HS-27A (cell line): Measurements from ENCODE around the gene CHSY1.
"Not testable (repeated sequence)": the region's sequence is repeated elsewhere in the genome, so short reads cannot be mapped to it uniquely, and the experiment has no call there.

Experiments
- DNase-seq: peaks from one replicate; pipeline ENCODE4 v3.0.0-alpha.2; 2012; ENCODE audit warnings: low read depth, missing footprints

The CHSY1 gene

DNA sequence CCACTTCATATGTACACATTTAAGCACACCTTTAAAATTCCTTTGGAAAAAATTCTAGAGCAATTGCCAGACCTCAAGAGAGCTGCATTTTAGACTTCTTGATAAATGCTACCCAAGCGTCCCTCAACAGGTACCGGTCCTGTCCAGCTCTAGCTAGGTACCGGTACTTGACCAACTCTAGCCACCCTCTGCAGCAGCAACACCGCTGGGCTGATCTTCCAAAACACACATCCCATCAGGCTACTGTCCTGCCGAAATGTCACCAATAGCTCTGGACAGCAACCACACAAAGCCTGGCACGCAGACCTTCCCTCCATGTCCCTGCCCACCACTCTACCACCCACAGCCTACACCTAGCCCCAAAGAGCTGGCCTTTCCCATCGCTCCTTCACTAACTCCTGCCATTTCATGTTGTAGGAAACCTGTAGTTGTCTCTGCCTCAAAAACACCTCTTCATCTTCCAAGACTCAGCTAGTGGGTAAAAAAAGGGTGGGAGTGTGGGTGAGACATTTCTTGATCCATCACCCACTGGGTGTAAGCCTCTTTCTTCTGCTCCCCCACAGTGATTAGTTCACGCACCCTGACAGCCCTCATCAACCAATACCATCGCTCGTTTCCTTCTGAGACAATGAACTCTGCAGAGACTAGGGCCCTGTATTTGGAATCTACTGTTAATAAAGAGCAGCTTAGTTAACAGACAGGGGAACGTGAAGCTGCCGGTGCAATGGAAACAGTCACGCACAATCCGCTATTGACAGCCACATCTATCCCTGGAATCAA, 6.8 kb downstream of the CHSY1 start:
- DNase-seq = no peak

DNA sequence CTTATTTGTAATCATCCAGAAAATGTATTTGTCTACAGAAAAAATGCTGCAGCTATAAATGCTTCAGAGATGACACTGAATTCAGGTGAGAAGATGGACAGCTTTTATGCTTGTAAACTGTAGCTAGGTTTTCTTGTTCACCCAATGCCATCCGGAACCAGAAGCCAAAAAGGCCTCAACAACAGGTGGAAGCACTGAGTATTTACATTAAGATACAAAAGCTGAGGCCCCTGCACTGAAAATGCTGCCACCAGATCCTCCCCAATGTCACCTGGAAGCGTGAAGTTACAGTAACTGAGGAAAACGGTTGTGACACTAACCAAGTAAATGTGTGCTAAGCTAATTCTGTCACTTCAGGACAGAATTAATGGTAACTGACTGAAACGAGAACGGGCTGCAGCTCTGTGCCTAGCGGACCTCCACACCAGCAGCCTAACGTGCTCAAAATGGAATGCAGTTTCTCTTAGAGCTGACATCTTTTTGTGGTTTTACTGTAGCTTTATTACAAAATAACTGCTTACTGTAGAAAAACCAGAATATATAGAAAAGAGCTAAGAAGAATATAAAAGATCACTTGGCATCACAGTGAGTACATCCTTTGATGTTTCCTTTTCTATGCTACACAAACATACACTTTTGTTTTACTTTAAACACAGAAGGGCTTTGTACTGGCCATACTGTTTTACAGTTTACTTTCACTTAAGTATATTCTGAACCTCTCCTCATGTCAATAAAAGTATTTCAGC, 7.6 kb downstream of the CHSY1 start:
- no peak for DNase-seq

DNA sequence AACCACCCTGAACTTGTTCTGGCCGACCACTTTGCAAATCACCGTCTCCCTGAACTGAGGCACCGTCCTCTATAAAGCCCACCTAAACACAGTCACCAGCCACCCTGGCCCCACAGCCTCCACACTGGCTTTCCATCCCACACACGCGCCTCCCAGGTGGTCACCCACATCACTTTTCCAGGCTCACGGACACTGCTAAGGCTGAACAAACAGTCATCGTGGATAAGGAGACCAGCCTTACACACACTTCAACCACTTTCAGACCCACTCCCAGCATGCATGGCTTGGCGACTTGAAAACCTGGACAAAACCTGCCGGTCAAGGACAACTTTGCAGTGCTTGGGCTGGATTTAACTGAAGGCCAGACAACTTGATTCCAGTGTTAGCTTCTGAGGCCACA, 8.4 kb downstream of the CHSY1 start:
- no peak for DNase-seq

DNA sequence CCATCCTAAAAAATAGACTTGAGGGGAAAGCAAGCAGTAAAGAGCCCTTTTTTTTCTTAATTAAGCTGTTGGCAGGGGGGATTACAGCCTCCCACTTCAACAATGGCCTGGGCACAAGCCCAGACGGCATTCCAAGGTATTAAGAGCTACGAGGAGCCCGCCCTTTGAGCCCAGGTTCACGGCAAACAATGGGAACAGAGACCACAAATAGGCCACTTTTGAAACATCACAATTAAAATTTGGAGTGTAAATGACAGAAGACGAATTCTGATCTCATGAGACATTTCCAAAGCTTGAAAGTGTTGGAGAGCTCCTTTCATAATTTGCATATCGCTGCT, 8.9 kb downstream of the CHSY1 start:
- no peak for DNase-seq

DNA sequence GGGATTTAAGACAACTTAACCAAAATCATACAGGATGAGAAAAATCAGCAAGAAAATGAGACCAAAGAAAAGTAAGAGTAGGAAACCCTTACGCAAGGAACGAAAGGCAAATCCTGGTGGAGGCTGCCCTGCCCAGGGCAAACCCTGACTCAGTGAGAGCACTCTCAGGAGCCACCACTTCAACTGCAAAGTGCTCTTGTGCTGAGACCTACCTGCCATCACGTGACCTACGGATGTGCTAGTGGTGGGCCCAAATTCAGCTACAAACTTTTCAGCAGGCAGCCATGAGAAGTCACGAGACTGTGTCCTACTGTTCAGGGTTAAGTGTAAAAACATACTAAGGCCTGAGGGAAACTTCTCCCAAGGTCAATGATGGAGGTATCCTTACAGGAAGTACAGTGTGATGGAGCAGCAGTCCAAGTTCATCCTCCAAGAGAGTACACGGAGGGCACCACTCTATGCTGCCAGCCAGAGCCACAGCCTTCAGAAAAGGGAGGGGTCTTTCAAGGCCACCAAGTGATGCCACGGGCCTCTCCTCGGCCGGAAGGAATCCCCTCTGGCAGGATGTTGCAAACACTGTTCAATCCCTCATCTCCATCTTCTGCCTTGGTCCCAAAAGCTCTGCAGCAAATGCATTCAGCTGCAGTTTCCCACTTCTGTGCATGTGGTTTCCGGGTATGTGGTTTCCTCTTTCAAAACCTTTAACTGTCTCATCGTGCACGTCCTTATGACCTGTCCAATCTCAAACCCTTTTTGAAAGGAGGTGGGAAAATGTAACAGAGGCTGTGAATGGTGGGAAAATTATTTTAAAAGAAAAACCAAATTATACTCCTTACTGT, 9.5 kb downstream of the CHSY1 start:
- no peak for DNase-seq

DNA sequence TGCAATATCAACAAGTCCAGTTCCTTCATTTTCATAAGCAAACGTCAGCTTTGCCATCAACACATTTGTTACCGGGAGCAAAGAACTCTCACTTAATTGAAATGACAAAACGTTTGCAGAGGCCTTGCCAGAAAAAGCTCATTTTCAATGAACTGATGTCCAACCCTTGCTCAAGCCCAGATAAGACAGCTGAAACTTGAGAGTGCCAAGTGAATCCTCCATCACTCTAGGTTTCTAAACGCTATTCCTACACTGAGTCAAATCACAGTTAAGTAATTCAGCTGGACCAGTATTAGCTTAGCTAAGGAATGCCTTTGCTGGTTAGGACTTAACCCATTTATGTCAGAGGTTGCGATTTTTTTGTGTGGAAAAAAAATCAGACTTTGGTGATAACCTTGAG, 11.5 kb downstream of the CHSY1 start:
- no peak for DNase-seq

DNA sequence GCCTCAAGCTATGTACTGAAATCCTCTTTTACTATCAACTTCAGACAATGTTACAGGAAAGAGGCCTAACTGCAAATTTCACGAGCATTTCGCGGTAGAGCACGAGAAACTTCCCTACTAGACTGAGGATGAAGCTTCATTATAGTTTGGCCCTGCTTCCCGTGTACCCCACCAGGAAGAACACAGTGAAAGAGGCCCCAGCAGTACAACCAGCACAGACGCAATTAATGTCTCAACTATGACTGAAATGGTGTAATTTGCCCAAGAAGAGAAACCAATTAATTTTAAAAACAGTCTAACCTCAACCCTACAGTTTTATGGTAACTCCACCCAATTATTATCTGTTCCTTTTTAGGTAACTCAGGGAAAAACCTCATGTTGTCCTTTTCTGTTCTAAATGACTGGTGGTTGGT, 12.1 kb downstream of the CHSY1 start:
- no peak for DNase-seq

DNA sequence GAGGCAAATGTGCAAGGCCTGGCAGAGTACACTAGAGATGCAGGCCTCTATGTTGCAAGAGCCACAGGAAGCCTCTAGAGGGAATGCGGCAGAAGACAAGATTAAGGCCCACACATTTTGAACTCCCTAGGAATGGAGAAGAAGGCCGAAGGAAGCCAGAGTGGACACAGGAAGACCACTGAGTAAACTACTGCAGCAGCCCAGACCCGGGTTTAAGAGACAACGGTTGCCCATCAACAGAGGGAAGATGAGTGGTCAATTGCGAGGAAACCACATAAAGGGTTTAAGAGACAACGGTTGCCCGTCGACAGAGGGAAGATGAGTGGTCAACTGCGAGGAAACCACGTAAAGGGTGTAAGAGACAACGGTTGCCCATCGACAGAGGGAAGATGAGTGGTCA, 14.6 kb downstream of the CHSY1 start:
- no peak for DNase-seq

DNA sequence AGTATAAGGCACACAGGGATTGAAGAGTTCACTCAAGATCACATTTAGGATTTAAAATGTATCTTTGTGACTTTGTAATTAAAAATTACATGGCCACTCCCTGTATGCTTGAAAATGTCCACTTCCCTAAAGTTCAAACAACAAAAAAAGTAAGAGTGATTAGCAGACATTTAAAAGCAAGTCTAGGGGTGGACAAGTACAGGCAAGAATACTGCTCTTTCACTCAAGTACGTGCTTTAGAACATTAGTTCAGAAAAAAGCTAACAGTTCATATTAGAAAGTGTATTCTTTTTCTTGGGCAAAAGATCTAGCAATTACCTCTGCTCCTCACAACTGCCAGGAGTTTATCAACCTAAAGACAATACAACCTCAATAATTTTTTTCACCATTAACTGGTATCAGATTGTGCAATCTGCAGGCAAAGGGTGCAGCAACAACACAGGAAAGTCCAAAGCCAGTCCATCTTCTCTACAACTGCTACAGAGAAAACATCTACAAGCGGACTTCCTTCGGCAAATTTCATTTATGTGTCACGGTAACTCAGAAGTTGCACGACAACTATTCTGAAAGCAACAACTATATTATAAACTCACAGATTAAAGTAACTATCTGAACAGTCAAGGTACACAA, 18.1 kb downstream of the CHSY1 start:
- DNase-seq = no peak

DNA sequence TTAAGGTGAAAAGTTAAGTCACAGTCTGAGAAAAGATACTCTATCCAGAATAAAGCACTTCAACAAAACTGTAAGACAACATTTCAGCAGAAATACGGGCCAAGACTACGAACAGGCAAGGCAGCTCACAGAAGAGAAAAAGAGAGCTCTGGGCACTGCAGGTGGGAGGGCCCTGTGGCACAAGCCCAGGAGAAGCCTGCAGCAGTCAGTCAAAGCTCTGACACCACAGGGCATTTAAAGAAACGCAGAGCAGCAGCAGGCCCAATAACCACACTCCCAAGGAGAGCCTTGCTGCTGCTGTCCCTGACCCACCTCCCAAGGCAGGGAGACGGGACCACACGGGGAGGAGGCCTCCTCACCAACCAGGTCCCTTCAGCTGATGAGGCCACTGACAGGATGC, 19.2 kb downstream of the CHSY1 start:
- DNase-seq = no peak

DNA sequence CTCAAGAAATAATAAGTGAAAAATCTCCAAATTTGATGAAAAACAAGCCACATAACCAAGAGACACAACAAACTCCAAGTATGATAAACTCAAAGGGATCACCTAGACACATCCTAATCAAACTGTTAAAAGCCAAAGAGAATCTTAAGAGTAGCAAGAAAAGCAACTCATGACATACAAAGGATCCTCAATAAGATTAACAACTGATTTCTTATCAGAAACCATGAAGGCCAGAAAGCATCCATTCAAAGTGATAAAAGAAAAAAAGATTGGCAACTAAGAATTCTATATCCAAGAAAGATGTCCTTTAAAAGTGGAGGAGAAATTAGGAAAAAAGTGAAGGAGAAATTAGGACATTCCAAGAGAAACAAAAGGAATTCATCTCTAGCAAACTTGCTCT, 23.5 kb downstream of the CHSY1 start:
- no peak for DNase-seq

DNA sequence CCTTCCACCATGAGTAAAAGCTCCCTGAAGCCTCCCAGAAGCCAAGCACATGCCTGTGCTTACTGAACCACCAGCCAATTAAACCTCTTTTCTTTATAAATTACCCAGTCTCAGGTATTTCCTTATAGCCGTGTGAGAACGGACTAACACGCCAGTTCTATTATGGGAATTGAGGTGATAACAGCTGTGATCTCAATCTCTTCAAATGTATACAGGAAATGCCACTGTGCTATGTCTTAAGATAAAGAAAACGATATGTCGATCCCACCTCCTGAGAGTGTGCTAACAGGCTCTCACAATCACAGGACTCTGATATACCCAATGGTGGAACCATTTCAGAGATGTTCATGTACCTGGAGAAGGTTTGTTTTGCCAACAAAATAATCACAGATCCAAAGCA, 26.2 kb downstream of the CHSY1 start:
- DNase-seq = no peak

DNA sequence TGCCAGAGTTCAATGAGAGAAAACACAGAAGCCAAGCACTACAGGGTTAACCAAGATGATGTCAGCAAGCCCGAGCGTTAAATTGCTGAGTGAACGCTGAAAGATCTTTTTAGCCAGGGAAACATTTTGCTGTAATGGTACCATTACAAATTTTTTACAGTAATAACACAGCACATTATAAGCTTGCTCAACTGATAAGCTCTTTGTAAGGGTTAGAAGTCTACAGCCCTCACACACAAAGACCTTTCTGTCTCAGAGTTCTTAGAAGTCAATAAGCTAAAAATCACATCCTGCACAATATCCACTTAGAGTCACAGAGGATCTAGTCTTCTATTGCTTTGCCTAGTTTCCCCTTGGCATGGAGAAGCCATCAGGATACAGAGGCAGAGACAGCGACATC, 29.9 kb downstream of the CHSY1 start:
- no peak for DNase-seq

DNA sequence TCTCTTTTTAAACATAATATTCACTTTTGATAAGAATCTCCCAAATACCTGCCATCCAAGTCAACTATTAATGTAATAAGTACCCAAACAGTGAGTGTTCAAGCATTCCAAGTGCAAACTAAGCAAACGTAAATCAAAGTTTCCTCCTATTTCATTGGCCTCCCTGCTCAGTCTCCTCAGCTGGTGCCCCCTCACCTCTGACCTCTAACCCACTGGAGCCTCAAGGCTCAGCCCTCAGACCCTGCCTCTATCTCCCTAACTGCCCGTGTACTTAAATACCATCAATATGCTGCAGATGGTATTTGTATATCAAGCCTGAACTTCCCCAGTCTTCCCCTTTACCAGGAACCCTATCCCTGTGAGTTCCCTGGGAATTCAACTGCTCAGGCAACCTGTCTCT, 31.8 kb downstream of the CHSY1 start:
- no peak for DNase-seq

DNA sequence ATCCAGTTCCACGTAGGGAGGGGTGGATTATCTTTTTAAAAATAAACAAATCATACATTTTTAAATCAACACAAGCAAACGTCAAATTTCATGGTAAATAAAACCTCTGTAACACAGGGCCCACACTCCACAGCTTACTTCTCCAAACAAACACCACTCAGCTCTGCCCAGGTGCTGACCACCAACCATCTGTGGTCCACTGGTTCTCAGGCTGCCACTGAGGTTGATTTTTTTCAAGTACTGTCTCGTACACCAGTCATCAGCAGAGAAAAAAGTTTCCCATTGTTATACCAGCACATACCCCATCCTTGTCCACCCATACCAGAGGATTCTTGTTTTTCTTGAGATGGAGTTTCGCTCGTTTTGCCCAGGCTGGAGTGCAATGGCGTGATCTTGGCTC, 32.4 kb downstream of the CHSY1 start:
- no peak for DNase-seq

DNA sequence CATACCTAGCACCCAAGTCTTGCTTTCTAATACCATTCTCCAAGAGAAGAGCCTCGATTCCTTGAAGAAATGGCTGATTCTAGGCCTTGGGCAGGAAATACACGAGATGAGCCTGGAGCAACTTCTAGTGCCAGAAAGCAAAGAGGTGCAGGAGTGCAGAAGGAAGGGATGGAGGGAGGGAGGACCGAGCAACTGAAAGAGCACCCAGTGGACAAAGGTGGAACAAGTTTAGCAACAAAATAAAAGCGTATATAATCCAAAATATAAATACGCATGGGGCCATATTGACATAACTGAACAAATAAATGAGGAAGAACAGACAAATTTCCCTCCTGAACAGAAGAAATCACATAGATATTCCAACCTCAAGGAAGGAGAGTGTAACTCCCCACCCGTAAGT, 34.4 kb downstream of the CHSY1 start:
- DNase-seq = no peak

DNA sequence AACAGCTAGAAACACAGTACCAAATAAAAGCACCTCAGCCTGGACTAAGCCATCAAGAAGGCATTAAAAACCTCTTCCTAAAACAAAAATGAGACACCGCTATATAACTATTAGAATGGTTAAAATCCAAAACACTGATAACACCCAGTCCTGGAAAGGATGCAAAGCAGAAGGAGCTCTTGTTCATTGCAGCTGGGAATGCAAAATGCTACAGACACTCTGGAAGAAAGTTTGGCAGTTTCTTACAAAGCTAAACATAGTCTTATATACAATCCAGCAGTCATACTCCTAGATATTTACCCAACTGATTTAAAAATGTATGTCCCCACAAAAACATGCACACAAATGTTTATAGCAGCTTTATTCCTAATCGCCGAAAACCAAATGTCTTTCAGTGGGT, 35.7 kb downstream of the CHSY1 start:
- DNase-seq = no peak

DNA sequence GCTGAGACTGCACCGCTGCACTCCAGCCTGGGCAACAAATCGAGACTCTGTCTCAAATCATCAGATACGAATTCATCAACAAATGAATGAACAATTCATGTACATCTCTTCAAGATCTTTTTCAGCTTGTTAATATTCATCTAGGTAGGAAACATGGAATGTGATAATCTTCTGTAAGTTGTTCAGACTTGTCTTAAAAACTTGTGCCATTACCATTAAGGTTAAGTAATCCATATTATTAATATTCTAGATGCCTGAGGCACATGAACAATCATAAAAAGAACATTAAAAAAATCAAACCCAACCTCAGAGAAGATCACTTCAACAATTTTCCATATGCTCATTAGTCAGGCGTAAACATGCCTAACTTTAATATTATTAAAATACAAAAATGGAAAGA, 36.2 kb downstream of the CHSY1 start:
- no peak for DNase-seq

DNA sequence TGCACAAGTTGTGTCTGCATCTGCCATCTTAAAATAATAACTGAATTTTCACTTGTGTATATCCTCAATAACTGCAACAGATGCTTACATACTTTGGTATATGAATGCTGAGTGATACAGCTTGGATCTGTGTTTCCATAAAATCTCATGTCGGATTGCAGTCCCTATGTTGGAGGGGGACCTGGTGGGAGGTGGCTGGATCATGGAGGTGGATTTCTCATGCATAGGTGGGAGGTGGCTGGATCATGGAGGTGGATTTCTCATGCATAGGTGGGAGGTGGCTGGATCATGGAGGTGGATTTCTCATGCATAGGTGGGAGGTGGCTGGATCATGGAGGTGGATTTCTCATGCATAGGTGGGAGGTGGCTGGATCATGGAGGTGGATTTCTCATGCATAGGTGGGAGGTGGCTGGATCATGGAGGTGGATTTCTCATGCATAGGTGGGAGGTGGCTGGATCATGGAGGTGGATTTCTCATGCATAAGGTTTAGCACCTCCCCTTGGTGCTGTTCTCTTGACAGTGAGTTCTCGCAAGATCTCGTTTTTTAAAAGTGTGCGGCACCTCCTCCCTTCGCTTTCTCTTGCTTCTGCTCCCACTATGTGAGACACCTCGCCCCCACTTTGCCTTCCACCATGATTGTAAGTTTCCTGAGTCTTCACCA, 37.3 kb downstream of the CHSY1 start:
- not testable (repeated sequence) for DNase-seq

DNA sequence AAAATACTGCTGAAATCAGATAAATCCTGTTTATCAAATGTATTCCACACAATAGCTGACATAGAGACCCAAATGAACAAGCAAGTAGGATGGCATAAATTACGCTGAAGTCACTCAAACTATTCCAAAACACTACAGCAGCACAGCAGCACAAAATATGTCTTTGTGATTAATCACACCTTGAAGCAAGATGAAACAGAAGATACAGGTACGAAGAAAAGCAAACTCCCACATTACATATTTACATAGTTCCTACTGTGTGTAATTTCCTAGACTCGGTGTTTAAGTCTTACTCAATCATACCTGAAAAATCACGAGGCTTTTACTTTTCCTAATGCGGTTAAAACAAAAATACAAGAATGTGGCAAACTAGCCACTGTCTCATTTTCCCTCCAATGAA, 38.3 kb downstream of the CHSY1 start:
- DNase-seq = no peak

DNA sequence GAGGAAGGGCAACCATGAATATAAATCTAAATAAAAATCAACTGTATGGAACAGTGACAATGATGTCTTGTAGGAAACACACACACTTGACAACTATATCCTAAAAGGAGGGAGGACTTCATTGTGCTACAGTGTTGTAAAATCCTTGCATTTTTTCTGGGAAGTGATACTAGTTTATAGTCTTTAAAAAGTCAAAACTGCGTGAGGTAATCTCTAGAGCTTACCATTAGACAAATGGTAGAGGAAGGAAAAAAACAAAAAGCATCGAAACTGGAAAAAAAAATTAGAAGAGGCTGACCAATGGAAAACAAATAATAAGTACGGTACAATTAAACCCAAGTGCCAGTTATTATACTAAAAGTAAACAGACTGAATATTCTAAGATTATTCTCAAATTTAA, 38.7 kb downstream of the CHSY1 start:
- DNase-seq = no peak

DNA sequence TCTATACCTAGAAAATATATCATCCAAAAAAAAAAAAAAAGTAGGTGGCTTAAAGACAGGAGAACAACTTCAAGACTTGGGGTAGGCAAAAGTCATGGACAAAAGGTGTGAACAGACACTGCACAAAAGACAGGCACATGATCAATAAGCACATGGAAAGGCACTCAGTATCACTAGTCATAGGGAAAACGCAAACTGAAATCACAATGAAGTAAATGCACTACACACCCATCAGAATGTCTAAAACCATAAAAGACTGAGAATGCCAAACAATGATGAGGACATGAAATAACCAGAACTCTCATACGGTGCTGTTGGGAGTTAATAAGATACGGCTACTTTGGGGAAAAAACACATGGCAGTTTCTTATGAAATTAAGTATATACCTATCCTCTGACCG, 40.0 kb downstream of the CHSY1 start:
- DNase-seq = no peak
